Breast epithelium (tissue), 4 donors: ENCODE data around the gene TC2N. TPM values are rescaled to one million over a fixed set of nuclear protein-coding genes. Genes with fewer than 3 reads are reported as not detected.
A peak's percentile ranks its signal among the peaks of the same experiment; 100 is the strongest.
"Not testable (repeated sequence)": the region's sequence is repeated elsewhere in the genome, so short reads cannot be mapped to it uniquely, and the experiment has no call there.

Source experiments
- DNase-seq, 2 donors: peaks; one replicate each; pipeline ENCODE4 v3.0.0-alpha.2; 2019; ENCODE audit warnings: low spot score in 2 of 2
- H3K27ac ChIP-seq, 2 donors: fragments of 200-600 bp; sonication (generic) in 1 of 2; one replicate each; pipeline ENCODE4 v1.5.1; 2016 to 2019; ENCODE audit warnings: mild to moderate bottlenecking in 1 of 2
- H3K27me3 ChIP-seq, 2 donors: fragments of 200-600 bp; sonication (generic) in 1 of 2; one replicate each; pipeline versions ENCODE4 v1.5.1 to v1.6.0; 2017 to 2019; ENCODE audit warnings: control low read depth in 1 of 2, mild to moderate bottlenecking in 1 of 2
- H3K36me3 ChIP-seq: fragments of 200-600 bp; one replicate; pipeline ENCODE4 v1.5.1; 2019
- H3K4me1 ChIP-seq, 2 donors: fragments of 200-600 bp; sonication (generic); one replicate each; pipeline ENCODE4 v1.5.1; 2016 to 2019; ENCODE audit warnings: control low read depth in 1 of 2
- H3K4me3 ChIP-seq, 3 donors: fragments of 200-600 bp; sonication (generic); 1 replicate in 2 of 3; 2 replicates in 1 of 3; pipeline ENCODE4 v1.5.1; 2016 to 2019; ENCODE audit warnings: mild to moderate bottlenecking in 3 of 3, moderate library complexity in 2 of 3
- H3K9me3 ChIP-seq, 2 donors: fragments of 200-600 bp; sonication (generic) in 1 of 2; one replicate each; pipeline ENCODE4 v1.5.1; 2016 to 2019; ENCODE audit warnings: control low read depth in 1 of 2
- CTCF ChIP-seq, 3 donors: fragments of 450-650 bp; IDR thresholded peaks; one replicate each; pipeline ENCODE4 v1.5.1; 2016 to 2017; ENCODE audit warnings: antibody characterized with exemption in 3 of 3, mild to moderate bottlenecking in 3 of 3, moderate library complexity in 3 of 3
- POLR2A ChIP-seq: fragments of 450-650 bp; IDR thresholded peaks from one replicate; pipeline ENCODE4 v1.6.1; 2016; ENCODE audit warnings: antibody characterized with exemption, mild to moderate bottlenecking, moderate library complexity
- POLR2AphosphoS5 ChIP-seq, 3 donors: sonication (generic); formaldehyde crosslinking; IDR thresholded peaks; one replicate each; pipeline ENCODE4 v1.6.1; 2017; ENCODE audit warnings: antibody characterized with exemption in 3 of 3
- intact Hi-C: fragments of 100-400 bp; cut with DNase I; formaldehyde crosslinking; loops from one replicate; pipeline ENCODE4 v1.15.1; 2023; ENCODE audit warnings: low total_unique reads
- total RNA-seq, 3 donors: library from RNA; depleted of rRNA; stranded (reverse); fragments of >200 nt; gene quantifications; one replicate each; pipeline ENCODE4 v1.1.0, GENCODE V29; 2016

Gene TC2N
- total RNA-seq, 3 donors from 2014 or later = 36.6 to 169 (median 166) TPM

GRCh38 chr14:91873471-91874415, 6.4 kb upstream of the TC2N start:
- no peak for TF ChIP-seq POLR2A
- TF ChIP-seq CTCF (IDR thresholded peaks at IDR 0.05) = no peak
- TF ChIP-seq POLR2AphosphoS5 (IDR thresholded peaks at IDR 0.05) = peak in 1 of 3 donors; percentile 25
- Histone ChIP-seq H3K36me3 (no peaks in the 10 kb centered on the region), H3K27me3 (no peaks in the 10 kb centered on the region), H3K27ac (peak overlapping the region; percentile 88 to 89), H3K4me3 (no peak overlapping the region), H3K9me3 (no peaks in the 10 kb centered on the region), H3K4me1 (peaks cover 0 to 19% of the 10 kb centered on the region in 2 donors)
- no peak for DNase-seq
- intact Hi-C loops = no loop called here

- H3K4me1 ChIP-seq = peaks cover 0 to 19% of the 10 kb centered on the region in 2 donors
- intact Hi-C loops = no loop called here
- no peaks in the 10 kb centered on the region for H3K27me3 ChIP-seq
- H3K27ac ChIP-seq = peak overlapping the region; percentile 88 to 89
- peak; percentile 90 to 92 for DNase-seq
- peak overlapping the region in 1 of 3 donors; percentile 32 for H3K4me3 ChIP-seq
- H3K9me3 ChIP-seq = no peaks in the 10 kb centered on the region
- TF ChIP-seq CTCF (IDR thresholded peaks at IDR 0.05) (no peak), POLR2AphosphoS5 (IDR thresholded peaks at IDR 0.05) (peak; percentile 85 to 96 (median 95)), POLR2A (no peak)
- H3K36me3 ChIP-seq = no peaks in the 10 kb centered on the region
Measured at GRCh38 chr14:91872517-91873470, 5.5 kb upstream of the TC2N start.

- Histone ChIP-seq H3K27ac (peak overlapping the region; percentile 88 to 89), H3K9me3 (no peaks in the 10 kb centered on the region), H3K36me3 (no peaks in the 10 kb centered on the region), H3K4me1 (peaks cover 0 to 22% of the 10 kb centered on the region in 2 donors), H3K27me3 (no peaks in the 10 kb centered on the region), H3K4me3 (no peak overlapping the region)
- intact Hi-C loops = no loop called here
- DNase-seq = no peak
- TF ChIP-seq POLR2AphosphoS5 (IDR thresholded peaks at IDR 0.05) (no peak), POLR2A (no peak), CTCF (IDR thresholded peaks at IDR 0.05) (no peak)
Measured at GRCh38 chr14:91872011-91872501, 4.7 kb upstream of the TC2N start.

- H3K4me1 ChIP-seq = peaks cover 0 to 27% of the 10 kb centered on the region in 2 donors
- intact Hi-C loops, DNase-seq, H3K4me3 ChIP-seq, H3K27me3 ChIP-seq, H3K9me3 ChIP-seq, H3K36me3 ChIP-seq: not testable (repeated sequence)
- H3K27ac ChIP-seq = peak overlapping the region; percentile 88 to 89
Measured at GRCh38 chr14:91871401-91871800, 4.1 kb upstream of the TC2N start.

GRCh38 chr14:91870890-91871289, 3.6 kb upstream of the TC2N start:
- Histone ChIP-seq H3K27ac (peak overlapping the region; percentile 27 to 48), H3K4me3 (no peak overlapping the region), H3K27me3 (no peaks in the 10 kb centered on the region), H3K9me3 (no peaks in the 10 kb centered on the region), H3K4me1 (peaks cover 0 to 27% of the 10 kb centered on the region in 2 donors), H3K36me3 (no peaks in the 10 kb centered on the region)
- no peak for DNase-seq
- TF ChIP-seq POLR2A (no peak), CTCF (IDR thresholded peaks at IDR 0.05) (no peak), POLR2AphosphoS5 (IDR thresholded peaks at IDR 0.05) (no peak)
- intact Hi-C loops = no loop called here
